ENCODE measurements around the gene MAPK1.
"Not testable (repeated sequence)": the region's sequence is repeated elsewhere in the genome, so short reads cannot be mapped to it uniquely, and the experiment has no call there.

The MAPK1 gene

DNA sequence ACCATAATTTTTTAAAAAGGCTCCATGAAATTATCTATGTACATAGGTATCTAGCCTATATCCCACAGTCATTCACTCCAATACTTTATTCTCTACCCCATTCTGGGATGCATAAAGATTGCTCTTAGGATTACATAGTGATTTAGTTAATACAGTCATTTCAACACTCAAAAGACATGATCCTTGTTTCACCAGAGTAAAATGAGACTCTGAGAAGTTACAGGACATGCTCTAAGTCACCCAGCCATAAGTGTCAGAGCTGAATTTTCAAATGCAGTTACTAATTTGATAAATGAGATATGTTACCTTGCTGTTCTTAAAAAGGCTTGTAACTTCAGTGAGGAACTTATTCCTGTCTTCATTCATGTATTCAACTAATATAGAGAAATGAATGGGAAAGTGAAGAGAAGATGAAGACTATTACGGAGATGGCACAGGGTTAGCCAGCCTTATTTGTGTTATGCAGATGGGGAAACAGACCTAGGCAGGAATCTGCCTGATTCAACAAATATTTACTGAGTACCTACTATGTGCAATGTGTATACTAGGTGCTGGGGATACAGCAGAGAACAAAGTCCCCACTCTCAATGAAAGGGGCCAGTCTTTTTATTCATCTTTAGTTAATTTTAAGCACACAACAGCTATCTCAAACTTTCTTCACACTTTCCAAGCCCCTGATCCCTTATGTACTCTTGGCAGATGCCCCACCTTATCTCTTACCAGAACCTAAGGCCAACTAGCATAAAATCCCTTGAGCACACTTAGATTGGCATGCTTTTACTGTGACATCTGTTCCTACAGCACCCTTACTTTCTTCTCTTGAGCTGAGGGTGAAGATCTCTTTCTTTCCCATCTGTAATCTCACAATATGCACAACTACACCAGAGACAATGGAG, 21.6 kb downstream of the MAPK1 start:
- no peak for DNase-seq (ENCODE audit: low read depth)

DNA sequence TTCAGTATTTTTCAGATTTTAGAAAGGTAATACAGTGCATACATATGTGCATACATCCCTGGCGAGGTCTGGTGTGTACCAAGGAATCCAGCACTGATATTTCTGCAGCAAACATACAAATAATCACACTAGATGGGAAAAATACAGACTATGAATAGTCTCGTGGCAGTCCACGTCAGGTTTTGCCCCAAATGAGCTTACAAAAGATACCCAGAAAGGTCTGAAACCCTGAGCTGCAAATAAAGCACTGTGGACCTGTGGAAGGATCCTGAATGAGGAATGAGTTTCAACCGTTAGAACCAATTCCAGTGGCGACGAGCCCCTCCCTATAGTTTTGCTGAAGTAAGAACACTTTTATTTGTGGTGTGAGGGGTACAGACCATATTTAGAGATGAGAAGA, 24.5 kb downstream of the MAPK1 start:
- no peak for DNase-seq (ENCODE audit: low read depth)

DNA sequence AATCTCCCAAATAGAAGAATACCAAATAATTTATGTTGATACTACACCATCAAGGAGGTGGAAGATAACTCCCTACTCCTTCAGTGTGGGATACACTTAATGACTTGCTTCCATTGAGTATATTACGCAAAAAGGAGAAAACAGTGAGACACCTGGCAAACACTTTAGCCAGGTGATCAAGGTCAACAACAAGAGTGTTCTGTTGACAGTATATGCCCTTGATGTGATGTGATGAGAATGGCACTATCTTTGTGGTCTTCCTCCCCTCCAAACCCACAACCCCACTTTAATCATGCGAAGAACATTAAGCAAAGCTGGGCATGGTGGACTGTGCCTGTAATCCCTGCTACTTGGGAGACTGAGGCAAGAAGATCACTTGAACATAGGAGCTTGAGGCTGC, 26.0 kb downstream of the MAPK1 start:
- DNase-seq (ENCODE audit: low read depth) = no peak

DNA sequence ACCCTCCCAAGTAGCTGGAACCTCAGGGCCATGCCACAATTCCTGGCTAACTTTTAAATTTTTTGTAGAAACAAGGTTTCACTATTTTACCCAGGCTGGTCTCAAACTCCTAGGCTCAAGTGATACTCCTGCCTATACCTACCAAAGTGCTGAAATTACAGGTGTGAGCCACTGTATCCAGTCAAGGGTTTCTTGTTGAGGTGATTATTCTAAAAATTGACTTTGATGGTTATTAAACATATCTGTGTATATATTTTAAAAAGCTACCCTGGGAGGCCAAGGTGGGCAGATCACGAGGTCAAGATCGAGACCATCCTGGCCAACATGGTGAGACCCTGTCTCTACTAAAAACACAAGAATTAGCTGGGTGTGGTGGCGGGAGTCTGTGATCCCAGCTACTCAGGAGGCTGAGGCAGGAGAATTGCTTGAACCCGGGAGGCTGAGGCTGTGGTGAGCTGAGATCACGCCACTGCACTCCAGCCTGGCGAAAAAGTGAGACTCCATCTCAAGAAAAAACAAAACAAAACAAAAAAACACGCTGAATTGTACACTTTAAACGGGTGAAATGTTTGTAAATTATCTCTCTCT, 27.1 kb downstream of the MAPK1 start:
- DNase-seq (ENCODE audit: low read depth) = no peak

DNA sequence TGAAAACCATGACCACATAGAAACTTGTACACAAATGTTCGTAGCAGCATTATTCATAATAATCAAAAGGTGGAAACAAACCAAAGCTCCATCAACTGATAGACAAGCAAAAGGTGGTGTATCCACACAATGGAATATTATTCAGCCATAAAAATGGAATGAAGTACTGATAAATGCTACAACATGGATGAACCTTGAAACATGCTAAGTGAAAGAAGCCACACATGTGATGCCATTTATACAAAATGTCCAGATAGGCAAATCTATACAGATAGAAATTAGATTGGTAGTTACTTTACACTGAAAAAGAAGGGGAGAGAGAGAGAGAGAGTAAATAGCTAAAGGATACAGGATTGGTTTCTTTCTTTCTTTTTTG, 27.7 kb downstream of the MAPK1 start:
- no peak for DNase-seq (ENCODE audit: low read depth)

DNA sequence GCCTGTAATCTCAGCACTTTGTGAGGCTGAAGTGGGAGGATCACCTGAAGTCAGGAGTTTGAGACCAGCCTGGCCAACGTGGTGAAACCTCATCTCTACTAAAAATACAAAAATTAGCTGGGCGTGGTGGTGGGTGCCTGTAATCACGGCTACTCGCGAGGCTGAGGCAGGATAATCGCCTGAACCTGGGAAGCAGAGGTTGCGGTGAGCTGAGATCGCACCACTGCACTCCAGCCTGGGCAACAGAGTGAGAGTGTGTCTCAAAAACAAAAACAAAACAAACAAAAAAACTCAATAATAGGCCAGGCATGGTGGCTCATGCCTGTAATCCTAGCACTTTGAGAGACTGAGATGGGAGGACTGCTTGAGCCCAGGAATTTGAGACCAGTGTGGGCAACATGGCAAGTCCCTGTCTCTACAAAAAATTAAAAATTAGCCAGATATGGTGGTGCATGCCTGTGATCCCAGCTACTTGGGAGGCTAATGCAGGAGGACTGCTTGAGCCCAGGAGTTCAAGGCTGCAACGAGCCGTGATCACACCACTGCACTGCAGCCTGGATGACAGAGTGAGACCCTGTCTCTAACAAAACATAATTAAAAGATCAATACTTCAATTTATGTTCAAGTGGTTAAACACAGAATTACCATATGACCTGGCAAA, 28.2 kb downstream of the MAPK1 start:
- not testable (repeated sequence) for DNase-seq (ENCODE audit: low read depth)

DNA sequence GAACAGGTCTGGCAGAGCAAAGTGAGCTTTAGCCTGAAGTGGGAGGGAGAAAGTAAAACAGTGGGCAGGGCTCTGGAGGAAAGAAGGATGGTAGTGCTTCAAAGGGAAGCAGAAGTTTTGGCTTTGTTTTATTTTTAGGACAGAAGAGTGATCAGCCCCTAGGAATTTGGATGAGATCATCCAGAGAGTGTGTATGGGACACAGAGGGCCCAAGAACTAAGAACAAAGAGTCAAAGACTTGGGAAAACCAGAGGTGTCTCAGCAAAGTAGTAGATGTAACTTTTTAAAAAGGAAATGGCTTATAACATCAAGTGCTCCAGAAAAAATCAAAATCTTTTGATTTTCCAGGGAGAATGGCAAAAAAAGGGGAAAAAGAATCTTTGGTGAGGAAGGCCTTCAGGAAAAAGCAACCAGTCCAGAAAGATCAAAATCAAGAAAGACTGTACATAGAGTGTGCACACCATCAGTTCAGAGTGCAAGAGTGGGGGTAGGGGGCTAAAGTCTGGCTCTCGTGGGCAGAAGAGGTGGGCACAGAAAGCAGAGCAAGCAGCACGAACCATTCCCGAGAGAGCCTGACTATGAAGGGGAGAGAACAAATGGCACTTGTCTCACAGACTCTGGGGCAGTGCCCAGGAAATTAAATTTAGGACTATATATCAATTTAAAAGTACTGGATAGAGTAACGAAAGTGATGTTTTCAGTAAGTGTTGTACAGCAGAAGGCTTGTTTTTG, 30.0 kb downstream of the MAPK1 start:
- no peak for DNase-seq (ENCODE audit: low read depth)

DNA sequence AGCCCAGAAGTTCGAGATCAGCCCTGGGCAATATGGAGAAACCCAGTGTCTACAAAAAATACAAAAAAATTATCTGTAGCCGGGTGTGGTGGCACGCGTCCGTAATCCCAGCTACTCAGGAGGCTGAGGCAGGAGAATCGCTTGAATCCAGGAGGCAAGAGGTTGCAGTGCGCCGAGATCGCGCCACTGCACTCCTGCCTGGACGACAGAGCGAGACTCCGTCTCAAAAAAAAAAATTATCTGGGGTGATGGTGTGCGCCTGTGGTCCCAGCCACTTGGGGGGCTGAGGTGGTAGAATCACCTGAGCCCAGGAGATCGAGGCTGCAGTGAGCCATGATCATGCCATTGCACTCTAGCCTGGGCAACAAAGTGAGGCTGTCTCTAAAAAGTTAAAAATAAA, 31.0 kb downstream of the MAPK1 start:
- not testable (repeated sequence) for DNase-seq (ENCODE audit: low read depth)

DNA sequence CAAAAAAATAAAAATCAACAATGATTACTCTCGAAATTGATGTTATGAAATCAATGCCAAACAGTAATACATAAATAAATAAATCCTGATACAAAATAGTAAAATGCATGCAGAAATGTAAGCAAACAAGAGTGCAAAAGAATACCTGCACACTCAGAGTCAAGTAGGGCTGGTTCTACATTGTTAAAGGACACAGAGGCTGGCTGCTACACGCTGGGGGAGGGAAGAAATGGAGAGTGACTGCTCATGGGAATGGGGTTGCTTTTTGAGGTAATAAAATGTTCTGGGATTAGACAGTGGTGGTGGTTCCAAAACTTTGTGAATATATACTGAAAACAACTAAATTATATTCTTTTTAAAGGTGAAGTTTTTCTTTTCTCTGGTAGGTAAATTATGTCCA, 32.1 kb downstream of the MAPK1 start:
- no peak for DNase-seq (ENCODE audit: low read depth)

DNA sequence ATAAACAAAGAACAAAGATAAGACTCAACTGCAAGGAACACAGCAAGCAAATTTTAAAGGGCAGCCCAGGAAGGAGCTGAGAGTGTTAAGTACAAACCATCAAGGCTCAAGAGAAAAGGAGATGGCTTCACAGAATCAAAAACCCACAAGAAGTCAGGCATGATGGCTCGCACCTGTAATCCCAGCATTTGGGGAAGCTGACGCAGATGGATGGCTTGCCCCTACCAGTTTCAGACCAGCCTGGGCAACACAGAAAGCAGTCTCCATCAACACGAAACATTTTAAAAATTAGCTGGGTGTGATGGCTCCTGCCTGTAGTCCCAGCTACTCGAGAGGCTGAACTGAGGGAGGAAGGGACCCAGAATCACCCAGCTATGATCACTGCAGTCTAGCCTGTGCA, 32.6 kb downstream of the MAPK1 start:
- DNase-seq (ENCODE audit: low read depth) = no peak

DNA sequence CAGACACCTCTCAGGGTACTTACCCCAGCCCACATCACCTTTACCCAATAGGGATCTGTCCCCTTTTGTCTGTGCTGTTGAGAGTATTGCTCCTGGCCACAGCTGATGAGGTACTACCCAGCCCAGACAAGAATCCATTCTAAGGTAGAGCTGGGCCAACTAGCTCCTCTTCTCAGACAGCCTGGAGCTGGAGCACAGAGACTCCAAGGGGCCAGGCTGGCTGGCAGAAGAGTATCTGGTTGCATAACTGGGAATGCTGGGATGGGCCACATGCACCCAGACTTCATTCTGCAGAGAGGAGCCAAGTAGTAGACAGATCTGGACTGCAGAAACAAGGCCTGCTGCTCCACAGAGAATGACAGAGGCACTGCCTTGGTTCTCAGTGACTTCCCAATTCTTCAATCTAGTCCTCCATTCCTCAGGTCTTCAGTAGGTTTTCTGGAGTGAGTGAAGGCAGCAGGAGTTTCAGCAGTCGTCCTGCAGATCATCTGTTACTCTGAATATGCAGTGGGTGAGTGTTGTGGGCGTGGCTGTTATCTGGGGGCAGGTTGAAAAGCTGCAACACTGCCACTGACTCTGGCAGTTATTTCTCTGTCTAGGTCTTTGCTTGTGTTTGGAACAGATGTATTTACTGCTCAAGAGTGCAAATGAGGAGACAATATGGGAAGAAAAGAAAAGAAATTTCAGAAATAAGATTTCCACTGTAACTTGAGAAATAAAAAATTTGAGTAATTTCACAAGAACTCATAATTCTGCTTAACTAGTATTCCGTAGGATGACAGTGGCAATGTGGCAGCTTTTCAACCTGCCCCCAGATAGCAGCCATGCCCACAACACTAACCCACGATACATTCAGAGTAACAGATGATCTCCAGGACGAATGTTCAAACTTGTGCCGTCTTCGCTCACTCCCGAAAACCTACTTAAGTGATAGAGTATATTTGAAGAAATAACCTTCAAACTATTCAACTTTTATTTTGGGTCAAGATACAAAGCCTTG, 34.9 kb downstream of the MAPK1 start:
- no peak for DNase-seq (ENCODE audit: low read depth)

DNA sequence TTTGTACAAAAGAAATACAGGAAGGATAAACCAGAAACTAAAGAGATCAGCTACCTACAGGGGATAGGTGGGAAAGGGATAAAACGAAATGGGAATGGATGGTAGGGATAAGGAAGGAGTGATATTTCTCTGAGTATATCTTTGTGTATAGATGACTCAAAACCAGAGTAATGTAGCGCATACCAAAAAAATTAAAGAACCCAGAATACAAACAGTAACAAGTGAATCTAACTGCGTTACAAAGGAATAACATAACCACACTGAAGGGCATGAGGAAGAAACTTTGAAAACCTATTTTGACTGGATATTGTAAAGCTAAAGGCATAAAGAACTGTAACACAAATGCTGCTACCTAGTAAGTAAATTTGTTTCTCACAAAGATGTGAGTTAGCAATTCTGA, 37.9 kb downstream of the MAPK1 start:
- no peak for DNase-seq (ENCODE audit: low read depth)

DNA sequence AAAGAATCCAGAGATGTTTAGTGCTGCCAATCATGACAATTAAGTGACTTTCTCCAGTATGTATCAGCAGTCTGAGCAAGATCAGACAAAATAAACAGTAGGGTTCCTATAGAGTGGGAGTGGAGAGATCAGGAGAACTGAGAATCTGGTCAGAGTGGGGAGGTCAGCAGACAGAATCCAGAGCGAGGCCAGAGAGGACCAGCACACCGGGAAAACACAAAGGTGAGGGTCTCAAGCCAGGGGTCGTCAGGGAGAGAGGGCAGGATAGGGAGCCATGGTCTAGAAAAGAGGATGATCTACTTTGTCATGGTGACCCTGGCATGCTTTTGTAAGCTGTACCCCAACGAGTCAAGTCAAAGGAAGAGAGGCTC, 39.2 kb downstream of the MAPK1 start:
- no peak for DNase-seq (ENCODE audit: low read depth)

DNA sequence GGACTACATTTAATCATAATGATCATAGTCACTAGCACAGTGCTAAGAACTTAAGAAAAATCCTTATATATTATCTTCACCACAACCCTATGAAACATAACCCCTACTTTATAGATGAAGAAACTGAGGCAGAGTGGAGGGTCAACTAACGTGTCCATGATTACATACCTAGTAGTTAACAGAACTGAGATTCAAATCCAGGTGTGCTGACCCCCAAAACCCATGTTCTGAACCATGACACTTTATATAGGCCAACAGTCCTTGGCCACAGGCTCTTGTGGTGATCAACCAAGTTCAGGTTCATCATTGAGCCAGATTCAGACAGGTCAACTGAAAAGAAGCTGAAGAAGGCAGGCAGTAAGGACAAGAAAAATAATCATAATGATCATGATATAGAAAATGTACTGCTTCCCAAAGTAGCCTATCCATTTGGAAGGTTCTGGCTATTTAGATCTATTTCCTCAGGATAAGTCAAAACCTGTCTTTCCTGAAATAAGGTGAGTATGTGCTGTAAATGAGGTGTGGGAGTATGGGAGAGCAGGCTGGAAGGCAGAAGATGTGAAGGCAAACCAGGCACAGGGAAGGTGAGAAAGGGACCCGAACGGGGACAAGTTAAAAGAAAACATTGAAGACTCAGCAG, 39.7 kb downstream of the MAPK1 start:
- DNase-seq (ENCODE audit: low read depth) = no peak

DNA sequence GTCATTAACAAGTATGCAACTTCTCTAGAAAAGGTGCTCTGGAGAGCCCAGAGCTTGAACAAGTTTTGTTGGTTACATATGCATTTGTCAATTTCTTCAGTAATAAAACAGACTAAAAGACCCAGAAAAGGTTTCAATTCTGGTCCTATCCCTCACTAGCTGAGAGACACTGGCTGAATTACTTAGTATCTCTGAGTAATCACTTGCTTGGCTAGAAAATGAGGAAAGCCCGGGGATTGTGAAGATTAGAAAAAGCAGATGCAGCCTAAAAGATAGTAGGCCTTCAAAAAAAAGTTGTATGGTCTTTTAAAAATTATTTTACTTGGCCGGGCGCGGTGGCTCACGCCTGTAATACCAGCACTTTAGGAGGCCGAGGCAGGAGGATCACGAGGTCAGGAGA, 41.2 kb downstream of the MAPK1 start:
- no peak for DNase-seq (ENCODE audit: low read depth)

DNA sequence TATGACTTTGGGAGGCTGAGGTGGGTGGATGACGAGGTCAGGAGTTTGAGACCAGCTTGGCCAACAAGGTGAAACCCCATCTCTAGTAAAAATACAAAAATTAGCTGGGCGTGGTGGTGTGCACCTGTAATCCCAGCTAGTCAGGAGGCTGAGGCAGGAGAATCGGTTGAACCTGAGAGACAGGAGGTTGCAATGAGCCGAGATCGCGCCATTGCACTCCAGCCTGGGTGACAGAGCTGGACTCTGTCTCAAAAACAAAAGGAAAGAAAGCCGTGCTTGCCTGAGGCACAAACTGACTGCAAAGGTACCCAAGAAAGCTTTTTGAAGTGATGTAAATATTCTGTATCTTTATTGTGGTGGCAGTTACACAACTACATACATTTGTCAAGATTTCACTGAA, 42.5 kb downstream of the MAPK1 start:
- not testable (repeated sequence) for DNase-seq (ENCODE audit: low read depth)

DNA sequence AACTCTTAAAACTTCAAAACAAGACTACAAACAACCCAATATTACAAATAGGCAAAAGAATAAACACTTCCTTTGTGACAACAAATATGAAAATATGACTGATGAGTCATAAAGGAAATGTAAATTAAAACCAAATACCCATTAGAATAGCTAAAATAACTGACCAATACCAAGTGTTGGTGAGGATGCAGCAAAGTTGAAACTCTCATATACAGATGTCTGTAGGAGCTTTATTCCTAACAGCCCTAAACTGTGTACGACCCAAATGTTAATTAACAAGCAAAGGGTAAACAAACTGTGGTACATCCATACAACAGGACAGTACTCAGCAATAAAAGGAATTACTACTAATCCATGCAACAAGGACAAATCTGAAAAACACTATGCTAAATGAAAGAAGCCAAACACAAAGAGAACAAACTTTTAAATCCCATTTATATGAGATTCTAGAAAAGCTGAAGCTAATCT, 43.0 kb downstream of the MAPK1 start:
- no peak for DNase-seq (ENCODE audit: low read depth)

DNA sequence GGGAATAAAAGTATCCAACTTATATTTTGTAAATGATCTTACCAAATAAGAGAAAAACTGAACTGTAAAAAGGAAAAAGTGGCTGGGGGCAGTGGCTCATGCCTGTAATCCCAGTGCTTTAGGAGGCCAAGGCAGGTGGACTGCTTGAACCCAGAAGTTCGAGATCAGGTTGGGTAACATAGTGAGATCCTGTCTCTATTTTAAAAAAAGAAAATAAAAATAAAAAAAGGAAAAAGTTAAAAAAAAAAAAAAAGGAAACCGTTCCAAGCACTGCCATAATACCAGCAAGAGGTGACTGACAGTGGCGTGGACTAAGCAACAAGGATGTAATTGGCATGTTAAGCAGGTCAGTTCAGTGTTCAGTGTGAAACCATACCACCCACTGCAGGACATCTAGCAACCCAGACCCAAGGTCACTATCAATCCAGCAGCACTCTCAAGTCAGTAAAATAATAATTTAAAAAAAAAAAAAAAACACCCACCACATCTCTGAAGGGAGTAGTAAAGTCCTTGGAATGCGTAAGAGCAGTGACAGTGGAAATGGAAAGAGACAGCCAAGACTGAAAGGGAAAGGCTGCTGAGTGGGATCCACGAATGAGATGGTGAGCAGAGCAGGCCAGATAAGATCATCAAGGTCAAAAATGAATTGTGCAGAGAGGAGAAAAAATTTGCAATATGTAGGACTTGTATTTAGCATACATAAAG, 43.6 kb downstream of the MAPK1 start:
- no peak for DNase-seq (ENCODE audit: low read depth)

DNA sequence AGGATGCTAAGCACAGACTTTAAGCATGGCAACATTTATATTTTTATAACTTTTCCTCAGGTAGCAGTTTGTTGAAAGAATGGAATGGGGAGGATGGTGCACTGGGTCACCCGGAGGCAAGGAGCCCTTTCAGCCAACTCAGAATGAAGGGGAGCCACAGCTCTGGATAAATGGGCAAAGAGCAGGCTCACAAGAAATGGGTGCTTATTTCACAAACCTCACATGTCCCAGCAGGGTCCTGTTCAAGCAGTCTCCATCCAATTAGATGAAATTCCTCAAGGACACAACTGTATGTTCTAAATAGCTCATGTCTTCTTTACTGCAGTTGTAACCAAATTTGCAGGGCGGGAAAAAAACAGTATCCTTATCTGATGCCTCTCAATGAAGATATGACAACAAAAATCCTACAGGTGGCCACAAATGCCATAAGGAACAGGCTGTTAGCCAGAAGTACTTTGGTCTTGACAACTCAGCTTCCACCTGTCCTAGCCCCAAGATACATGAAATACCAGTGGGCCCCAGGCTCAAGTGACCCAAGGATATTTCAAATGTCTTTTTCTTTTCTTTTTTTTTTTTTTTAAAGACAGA, 48.2 kb downstream of the MAPK1 start:
- no peak for DNase-seq (ENCODE audit: low read depth)
